GM18517 (cell line): ENCODE measurements around the gene PCYT1B.
"Not testable (repeated sequence)": the region's sequence is repeated elsewhere in the genome, so short reads cannot be mapped to it uniquely, and the experiment has no call there.

Source experiments
- ATAC-seq: cut with Tn5 transposase; IDR thresholded peaks from one replicate; pipeline ENCODE4 v1.9.1; 2021; ENCODE audit warnings: mild to moderate bottlenecking, moderate library complexity; ENCODE audit not compliant: unreplicated experiment

Gene PCYT1B

DNA sequence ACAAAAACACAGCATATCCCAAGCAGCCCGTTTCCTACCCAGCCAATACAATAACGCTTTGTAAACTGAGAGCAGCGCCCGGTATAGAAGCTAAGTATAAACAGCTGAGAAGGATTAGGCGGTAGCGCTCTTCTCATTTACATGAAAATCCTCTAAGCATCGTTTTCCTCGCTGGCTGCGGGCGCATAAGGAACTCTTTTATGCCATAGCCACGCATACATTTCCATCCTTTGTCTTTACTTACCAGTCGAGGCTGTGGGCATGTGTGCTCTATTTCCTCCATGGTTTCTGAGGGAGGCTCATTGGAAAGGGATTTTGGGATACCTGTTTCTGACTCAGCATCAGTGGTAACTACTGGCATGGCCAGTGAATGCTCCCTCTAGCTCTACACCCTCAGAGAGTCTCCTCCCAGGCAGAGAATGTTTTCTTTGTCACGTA, 383 bp downstream of the PCYT1B start:
- ATAC-seq = no peak

DNA sequence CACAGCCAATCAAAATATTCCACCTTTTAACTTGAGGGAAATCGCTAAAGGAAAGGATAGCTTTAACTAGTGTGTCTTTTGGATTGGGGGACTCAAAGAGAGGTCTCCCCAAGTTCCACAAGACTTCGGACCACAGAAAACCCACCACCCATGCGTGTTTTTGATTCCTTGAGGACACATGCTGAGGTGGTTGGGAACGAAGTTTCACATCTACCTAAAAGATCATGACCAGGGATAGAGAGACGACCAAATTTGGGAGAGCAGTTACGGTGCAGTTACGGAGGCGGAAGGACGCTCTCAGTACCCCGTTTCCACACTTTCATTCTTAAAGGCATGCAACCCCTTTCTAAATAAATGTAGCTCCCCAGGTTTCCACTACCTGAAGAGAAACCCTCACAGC, 1.1 kb downstream of the PCYT1B start:
- ATAC-seq = no peak

DNA sequence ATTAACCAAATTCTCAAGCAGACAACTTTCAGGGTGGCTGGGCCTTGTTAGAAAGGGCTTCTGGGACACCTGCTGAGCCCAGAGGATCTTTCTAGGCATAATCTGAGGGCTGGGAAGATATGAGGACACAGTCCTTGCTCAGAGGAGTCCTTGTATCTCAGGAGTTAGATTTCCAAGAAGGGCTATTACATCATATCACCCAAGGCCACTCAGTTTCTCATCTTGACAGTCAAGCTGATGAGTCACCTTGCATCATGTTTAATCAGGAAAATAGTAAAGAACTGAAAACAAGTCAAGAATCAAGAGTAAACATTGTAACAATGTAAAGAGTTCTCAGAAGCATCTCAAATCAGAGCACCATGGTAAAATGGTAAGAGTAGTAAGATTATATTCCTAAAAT, 4.0 kb downstream of the PCYT1B start:
- ATAC-seq = no peak

DNA sequence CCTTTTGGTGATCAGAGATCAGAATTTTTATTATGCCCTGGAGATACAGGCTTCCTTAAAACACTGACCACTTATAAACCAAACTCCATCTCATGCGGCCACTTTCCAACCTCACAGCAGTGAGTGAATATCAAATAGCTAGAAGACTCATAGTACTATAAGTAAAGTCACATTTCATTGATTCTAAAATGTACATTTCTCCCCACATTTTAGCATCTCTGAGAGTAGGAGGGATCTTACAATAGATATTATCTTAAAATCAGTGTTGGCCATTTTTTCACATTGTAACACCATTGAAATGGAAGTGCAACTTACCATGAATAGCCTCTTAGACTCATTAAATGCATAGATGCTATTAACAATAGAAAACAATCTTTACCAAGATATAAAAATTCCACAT, 17.4 kb downstream of the PCYT1B start:
- ATAC-seq = no peak

DNA sequence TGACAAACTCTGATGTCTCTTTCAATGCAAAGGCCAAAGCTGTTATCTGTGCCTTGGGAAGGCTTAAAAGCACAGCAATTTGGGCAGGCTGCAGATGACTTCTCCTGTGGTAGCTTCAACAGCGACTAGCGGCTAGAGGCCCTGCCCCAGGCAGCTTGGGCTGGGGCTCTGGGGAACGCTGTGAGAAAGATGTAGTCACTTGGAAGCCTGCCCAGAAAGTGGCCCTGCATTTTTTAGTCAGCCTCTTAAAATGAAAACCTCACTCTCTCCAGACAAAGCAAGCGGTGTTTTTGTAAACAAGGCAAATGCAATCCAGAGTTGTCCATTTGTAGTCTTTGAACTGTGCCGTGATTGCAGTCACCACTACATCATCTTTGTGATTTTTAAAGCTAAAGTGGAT, 27.5 kb downstream of the PCYT1B start:
- no peak for ATAC-seq

DNA sequence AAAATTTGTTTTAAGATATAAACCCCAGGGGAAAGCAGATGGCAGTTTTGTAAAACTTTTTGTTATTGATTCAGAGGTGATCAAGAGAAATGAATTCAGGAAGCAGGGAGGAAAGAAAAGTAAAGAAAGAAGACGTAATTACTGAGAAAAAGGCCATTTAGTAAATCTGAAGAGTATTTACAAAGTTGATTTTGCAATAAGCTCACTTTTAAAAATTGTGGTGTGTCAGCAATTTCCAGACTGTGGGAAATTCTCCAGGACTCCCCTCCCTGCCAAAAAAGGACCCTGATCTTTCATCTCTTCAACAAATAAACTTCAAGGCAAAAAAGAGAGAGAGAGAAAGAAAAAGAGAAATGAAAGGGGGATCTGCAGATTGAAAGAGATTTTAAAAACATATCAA, 36.6 kb downstream of the PCYT1B start:
- no peak for ATAC-seq

DNA sequence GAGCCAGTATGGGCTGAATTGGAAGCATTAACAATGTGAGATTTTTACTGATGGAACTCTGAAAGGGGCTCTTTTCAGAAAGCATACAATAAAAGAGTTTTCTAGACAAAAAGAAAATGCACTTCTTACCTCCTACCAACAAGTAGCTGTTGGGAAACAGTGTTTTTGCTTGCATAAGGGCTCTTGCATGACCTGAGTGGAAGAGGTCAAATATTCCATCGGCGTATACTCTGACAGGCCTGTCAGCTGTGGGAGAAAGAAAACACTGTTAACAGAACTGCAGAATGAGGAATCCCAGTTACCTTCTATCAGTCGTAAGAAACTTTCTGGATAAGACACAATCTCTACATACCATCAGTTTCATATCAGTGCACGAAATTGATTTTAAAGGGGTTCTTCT, 39.5 kb downstream of the PCYT1B start:
- no peak for ATAC-seq

DNA sequence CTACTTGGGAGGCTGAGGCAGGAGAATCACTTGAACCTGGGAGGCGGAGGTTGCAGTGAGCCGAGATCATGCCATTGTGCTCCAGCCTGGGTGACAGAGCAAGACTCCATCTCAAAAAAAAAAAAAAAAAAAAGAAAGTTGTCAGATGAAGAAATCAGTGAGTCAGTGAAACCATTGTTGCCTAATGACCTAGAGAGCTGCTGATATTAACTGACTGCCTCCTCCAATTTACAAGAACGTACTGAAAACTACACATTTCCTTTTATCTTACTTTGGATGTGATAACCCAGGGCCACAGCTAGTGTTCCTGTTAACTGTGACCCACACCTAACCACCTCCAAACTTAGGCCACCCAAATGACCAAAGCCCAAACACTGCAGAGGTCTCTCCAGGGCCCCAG, 41.2 kb downstream of the PCYT1B start:
- ATAC-seq = not testable (repeated sequence)

DNA sequence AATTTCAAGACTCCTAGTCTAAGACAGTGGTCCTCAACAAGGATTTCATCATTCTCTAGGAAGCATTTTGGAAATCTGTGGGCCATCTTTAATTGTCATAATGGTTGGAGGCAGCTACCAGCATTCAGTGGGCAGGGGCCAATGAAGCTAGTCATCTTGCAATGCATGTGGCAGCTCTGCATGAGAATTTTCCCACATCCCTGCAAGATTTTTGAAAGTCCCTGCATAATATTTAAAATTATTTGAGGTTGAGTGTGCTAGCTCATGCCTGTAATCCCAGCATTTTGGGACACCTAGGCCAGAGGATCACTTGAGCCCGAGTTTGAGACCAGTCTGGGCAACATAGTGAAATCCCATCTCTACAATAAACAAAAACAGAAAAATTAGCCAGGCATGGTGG, 44.0 kb downstream of the PCYT1B start:
- no peak for ATAC-seq

DNA sequence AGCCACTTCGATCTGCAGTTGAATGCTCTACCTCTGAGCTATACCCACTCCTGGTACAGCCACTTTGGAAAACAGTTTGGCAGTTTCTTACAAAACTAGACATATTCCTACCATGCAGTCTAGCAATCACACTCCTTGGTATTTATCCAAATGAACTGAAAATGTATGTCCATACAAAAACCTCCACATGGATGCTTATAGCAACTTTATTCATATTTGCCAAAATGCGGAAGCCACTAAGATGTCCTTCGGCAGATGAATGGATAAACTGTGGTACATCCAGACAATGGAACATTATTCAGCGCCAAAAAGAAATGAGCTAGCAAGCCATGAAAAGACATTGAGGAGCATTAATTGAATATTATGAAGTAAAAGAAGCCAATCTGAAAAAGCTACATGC, 45.3 kb downstream of the PCYT1B start:
- no peak for ATAC-seq

DNA sequence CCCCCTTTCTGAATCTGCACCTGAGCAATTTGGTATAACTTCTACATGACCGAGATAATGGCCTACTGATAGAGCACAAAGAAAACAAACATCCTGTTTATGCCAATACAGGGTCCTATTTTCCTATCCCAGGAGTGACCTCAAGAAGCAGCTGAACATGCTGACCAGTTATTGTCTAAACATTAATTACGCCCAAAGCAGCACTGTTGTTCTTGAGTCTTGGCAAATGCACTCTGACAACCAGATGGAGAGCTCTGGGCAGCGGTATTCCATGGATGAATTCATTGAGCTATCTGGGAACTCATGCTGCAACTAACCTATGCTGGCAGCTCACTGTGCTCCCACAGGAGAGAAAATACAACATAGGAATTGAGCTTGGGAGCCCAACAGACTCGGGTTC, 52.6 kb downstream of the PCYT1B start:
- no peak for ATAC-seq

DNA sequence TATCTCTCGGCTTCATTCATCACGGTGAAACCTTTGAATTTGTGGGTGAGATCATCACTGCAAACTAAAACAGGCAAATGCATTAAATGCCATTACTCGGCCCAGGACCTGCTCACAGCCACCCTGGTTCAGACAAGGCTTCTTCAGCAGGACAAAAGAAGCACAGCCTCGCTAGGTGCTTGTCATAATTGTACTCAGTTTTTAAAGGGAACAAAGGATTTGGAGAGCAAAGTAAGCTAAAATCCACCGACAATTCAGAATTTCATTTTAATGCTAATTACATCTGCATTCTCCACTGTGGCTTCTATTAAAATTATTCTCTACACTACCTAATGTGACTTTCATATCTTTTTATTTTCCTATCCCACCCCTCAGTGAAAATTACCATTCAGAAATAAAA, 57.0 kb downstream of the PCYT1B start:
- no peak for ATAC-seq

DNA sequence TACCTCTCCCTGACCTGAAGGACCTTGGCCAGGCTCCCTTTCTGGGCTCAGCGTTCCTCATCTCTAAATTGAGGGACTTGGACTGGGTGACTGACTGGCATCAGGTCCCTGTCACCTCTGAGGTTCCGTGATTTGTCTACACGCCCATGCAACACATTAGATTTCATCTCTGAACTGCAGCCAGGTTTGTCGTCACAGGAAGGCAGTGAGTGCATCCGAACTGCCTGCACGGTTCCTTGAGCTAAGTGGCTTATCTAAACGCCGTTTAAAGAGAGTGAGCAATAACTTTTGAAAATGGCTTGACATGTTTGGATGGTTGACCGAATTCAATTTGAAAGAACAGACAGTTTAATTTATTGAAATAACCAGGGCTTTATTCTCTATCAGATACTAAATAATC, 70.1 kb downstream of the PCYT1B start:
- no peak for ATAC-seq

DNA sequence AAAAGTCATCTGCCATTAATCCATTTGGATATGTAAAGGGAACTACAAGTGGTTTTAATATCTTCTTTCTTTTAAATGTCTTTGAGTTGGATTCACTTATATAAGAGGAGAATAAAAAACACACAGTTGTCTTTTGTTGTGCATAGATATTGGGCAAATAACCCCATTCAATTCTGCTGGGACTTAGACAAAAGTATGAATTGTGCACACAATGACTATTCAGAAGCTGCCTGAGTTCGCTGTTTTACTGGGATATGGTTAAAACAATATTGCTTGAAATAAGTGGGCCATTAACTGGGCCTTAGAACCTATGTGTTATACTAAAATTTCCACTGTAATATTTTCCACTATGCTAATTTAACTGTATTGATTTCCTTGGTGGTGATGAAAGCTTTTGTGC, 71.7 kb downstream of the PCYT1B start:
- no peak for ATAC-seq

DNA sequence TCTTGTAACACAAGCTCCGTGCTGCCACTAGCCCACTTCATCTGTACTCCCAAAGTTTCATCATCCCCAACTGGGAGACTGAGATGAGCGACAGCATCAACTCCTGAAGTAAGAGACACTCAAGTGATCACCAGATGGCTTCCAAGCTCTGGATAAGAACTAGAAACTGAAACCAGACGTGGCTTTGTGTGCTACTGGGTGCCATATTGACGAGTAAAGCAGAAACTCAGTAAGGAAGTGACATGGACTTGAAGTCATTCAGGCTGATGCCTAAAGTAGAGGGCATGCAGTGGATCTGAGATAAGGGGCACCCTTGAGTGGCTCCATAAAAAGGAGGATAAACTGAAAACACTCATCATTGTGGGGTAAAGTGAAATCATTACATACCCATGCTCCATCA, 72.4 kb downstream of the PCYT1B start:
- no peak for ATAC-seq

DNA sequence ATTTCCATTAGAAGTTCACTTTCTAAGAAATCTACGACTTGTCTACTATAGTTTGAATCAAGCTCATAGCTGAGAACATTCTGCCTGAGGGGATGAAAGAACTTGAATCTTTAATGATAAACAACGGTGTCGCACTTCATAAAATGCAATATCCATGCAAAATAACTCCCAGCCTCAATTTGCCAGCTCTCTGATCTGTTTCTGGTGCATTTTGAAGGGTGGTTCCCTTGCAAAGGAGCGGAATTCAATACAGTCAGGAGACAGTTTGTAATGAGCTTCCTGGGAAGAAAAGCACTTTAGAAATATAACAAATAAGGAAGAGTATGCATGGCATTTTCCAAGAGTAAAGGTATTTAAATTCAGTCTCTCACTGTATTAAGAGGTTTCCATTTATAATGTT, 80.0 kb downstream of the PCYT1B start:
- ATAC-seq = no peak

DNA sequence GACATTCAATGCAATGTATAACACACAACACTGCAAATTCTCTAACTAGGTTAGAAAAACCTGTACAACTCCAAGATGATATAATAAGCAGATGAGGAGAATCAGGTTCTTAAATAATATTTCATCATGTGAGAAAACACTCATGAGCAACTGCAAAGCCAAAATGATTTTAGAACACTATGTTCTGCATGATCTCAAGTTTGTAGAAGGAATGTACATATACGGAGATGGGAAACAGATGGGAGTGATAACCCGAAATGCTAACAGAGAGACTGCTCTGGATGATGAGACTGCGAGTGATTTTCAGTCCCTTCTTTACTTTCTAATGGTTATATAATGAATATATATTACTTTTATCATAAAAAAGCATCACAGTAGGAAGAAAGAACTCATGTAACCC, 80.9 kb downstream of the PCYT1B start:
- no peak for ATAC-seq

DNA sequence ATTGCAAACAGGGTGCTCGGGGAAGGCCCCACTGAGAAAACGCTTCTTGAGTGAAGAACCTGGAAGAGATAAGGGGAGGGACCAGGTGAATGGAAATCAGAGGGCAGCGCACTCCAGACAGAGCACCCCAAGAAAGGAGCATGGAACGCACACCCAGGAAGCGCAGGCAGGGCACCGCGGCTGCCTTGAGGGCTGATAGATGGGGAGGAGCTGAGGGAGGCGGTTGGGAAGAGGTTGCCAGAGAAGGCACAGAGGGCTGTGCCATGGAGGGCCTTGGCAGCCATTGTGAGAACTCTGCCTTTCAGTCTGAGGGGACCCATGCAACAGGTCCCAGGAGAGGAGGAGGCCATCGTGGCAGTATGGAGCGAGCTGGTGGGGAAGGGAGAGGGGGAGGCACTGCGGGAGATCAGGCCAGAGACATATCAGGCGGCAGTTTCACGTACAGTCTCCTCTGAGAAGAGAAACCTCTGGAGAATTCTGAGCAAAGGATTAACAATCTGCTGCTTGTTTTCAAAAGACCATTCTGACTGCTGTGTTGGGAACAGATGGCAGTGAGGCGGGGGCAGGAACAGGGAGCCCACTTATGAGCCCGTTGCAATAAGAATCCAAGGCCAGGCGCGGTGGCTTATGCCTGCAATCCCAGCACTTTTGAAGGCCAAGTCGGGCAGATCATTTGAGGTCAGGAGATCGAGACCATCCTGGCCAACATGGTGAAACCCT, 83.7 kb downstream of the PCYT1B start:
- ATAC-seq = no peak

DNA sequence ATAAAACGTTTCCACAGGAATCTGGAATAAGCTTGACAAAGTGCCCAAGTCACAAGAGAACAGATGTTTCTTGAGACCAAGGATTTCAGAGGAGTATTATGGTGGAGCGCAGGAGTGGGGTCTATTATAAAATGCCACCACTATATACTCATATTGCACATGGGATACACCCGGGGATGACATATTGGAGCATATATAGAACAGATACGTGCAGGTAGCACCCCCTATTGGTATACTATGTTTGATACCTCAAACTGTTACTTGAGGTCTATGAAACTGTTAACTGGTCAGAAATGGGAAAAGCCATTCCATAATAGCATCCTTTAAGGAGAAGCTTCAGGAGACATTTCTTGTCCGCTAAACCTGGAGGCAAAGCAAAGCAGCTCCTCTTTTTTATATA, 86.0 kb downstream of the PCYT1B start:
- no peak for ATAC-seq

DNA sequence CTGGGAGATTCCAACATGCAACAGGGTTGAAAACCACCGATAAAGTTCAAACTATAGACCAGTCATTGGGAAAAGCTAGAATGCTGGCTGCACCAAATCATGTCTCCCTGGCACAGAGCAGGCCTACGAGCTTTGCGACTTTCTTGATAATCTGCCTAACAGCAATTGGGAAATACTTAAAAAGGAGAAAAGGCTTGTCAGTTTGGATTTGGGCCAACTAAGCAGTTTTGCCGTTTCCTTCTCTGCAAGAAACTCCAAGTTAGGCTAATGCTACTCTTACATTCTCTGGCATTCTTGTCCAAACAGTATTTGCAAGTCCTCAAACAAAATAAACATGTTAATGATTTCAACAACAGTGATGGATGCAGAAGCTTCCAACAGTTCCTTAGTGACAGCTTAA, 94.1 kb downstream of the PCYT1B start:
- no peak for ATAC-seq

DNA sequence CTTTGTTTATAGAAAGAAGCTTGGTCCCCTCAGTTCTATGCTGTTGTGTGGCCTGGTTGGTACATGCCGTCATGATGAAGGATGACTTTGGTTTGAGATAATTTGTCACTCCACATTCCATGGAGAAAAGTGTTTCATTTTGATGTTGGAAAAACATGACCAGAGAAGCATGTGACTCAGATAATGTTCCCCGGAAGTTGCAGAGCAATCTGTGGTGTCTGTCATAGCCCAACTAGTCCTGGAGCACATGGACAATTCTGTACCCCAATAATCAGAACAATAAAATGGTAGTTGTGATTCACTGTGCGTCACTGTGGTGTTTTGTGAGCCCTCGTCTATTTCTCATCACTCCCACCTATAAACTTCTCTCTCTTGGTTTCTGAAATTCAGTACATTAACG, 97.0 kb downstream of the PCYT1B start:
- no peak for ATAC-seq

DNA sequence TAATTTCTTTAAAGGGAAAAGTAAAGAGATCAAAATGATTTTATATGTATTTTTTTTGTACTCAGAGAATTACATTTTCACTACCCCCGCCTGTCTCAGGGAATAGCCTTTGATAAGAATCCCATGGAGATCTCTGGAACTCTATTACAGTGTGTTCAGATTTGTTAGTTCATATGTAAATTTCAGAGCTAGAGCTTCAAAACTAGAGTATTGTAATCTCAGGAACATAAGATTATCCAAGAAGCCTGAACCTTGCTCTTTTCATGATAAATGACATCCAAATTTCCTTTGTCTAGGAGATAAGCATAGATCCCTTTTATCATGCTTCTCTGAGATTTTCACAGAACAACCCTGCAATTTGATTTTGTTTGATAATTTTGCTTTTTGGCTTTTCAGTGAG, 99.2 kb downstream of the PCYT1B start:
- ATAC-seq = no peak

DNA sequence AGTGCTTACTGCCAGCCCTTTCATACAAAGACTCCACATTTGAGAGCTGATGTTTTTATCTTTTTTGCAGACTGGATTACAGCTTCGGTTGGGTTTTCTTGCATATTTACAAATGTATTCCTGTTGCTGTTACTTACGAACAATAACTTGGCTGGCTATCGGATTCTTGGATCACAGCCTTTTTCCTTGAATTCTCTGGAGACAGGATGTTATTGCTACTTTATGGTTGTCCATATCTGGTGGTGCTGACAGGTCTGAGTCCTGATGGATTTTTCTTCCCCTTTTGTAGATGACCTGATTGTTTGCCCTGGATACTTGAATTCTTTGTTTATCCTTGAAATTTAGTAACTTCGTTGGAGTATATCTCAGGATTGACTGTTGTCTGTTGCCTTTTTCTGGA, 104.4 kb downstream of the PCYT1B start:
- ATAC-seq = no peak
